Heart left ventricle (tissue), 13 donors: Measurements from ENCODE around the gene NCAM1.

Experiments used
- POLR2A ChIP-seq, 2 donors: fragments of 450-650 bp; IDR thresholded peaks; one replicate each; pipeline ENCODE4 v1.6.1; 2017; ENCODE audit warnings: antibody characterized with exemption in 2 of 2, mild to moderate bottlenecking in 2 of 2, moderate library complexity in 2 of 2
- TF ChIP-seq, protein P1 (sequence below), 12 donors: fragments of 200-600 bp; sonication (generic) in 4 of 12; IDR thresholded peaks; one replicate each; pipeline versions ENCODE4 v1.5.0 to v1.8.0; 2018 to 2022; ENCODE audit warnings: antibody characterized with exemption in 12 of 12, mild to moderate bottlenecking in 5 of 12
- donor health status: ischemic (EF 13 %, LVEDD 7.1; RV severe dilation, severe dysfunction).
- donor health status: DM: no; HTN: yes; CAD: no.
- donor health status: DM: no; HTN: no; CAD: no.
- donor health status: ischemic (EF 25% LVEDD 6.9; RV normal size, moderate dysfunction).
- donor health status: ischemic (EF 25% LVEDD 5.7; RV mildly dilated, moderate dysfunction).
- donor health status: ischemic (EF 35%, LVEDD 5.7; RV mildly dilated, moderate dysfunction).
- donor health status: nonischemic (EF 11% LVEDD 7.7; RV severe dilation, severe dysfunction).
- donor health status: DM: yes; HTN: yes; CAD: no.
- donor health status: PGD.
- donor health status: ischemic (EF 29% LVEDD 5.4; RV normal size, mild dysfunction).
- donor health status: nonischemic (EF 23%, LVEDD 6.1; RV moderate dilation, normal function).

GRCh38 chr11:112977755-112978154, 16.5 kb downstream of the NCAM1 start:
- TF ChIP-seq, protein P1, sequence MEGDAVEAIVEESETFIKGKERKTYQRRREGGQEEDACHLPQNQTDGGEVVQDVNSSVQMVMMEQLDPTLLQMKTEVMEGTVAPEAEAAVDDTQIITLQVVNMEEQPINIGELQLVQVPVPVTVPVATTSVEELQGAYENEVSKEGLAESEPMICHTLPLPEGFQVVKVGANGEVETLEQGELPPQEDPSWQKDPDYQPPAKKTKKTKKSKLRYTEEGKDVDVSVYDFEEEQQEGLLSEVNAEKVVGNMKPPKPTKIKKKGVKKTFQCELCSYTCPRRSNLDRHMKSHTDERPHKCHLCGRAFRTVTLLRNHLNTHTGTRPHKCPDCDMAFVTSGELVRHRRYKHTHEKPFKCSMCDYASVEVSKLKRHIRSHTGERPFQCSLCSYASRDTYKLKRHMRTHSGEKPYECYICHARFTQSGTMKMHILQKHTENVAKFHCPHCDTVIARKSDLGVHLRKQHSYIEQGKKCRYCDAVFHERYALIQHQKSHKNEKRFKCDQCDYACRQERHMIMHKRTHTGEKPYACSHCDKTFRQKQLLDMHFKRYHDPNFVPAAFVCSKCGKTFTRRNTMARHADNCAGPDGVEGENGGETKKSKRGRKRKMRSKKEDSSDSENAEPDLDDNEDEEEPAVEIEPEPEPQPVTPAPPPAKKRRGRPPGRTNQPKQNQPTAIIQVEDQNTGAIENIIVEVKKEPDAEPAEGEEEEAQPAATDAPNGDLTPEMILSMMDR (IDR thresholded peaks at IDR 0.05) = no peak
- no peak for TF ChIP-seq POLR2A (IDR thresholded peaks at IDR 0.05)
